ENCODE results near the gene SPATA19. TPM values are rescaled to one million over a fixed set of nuclear protein-coding genes. Genes with fewer than 3 reads are reported as not detected.

Gene SPATA19
- total and polyA plus RNA-seq, 2 of the 4 experiments (the other 2 are of a cell fraction), result not detected

DNA sequence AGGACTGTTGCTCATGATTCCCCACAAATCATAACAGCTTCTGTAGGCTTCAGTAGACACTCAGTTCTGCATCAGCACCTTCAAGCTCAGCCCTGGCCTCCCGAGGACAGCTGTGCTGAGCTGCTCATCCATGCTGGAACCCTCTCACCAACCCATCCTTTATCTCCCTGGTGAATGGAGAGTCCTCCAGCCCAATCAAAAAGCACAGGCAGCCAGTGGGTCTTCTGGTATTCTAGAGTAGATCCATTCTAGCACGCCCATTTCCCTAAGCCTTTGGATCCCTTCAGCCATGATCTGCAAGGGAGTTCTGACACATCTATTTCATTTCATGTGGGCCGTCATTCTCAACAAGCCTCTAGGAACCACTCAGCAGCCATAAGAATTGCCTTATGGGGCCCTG, 44.6 kb upstream of the SPATA19 start:
- no TSS peak for BruUV-seq (replicated peaks)
- Histone ChIP-seq H3K27me3 (ENCODE audit: control insufficient read depth, insufficient read depth, low read length) (no peaks in the 10 kb centered on the region), H3K4me2 (ENCODE audit: low read depth, low read length) (no peak overlapping the region), H3K18ac (ENCODE audit: low read depth, low read length) (no peak overlapping the region), H2BK15ac (ENCODE audit: low read depth, low read length) (no peak overlapping the region), H2BK20ac (ENCODE audit: low read depth, low read length) (no peak overlapping the region), H3K9ac (ENCODE audit: low read depth, low read length) (no peak overlapping the region), H3K56ac (ENCODE audit: extremely low read depth, insufficient read depth, low read length) (no peak overlapping the region), H2BK5ac (ENCODE audit: low read depth, low read length, poor library complexity, severe bottlenecking) (no peak overlapping the region), H2AK9ac (replicated peaks; ENCODE audit: low read depth, low read length, poor library complexity) (no peak overlapping the region), H4K20me1 (ENCODE audit: insufficient read depth, low read length) (no peaks in the 10 kb centered on the region), H4K8ac (ENCODE audit: low read depth in 2 of 2, low read length in 2 of 2) (no peak overlapping the region), H3K4me1 (ENCODE audit: control insufficient read depth, insufficient read depth, low read length) (no peaks in the 10 kb centered on the region), H2BK120ac (ENCODE audit: low read depth, low read length) (no peak overlapping the region), H3K79me1 (ENCODE audit: low read depth in 1 of 2, low read length in 2 of 2) (no peaks in the 10 kb centered on the region), H4K5ac (ENCODE audit: low read depth, low read length) (no peak overlapping the region), H3K36me3 (ENCODE audit: control insufficient read depth, insufficient read depth, low read length) (no peaks in the 10 kb centered on the region), H3K4me3 (ENCODE audit: insufficient read depth, low read depth, low read length) (no peak overlapping the region), H3K9me1 (ENCODE audit: insufficient read depth, low read length) (no peaks in the 10 kb centered on the region), H2AFZ (replicated peaks; ENCODE audit: low read length, poor library complexity) (no peak overlapping the region), H3K4ac (ENCODE audit: low read depth, low read length) (no peak overlapping the region), H3K23ac (ENCODE audit: low read depth, low read length) (no peak overlapping the region), H4K91ac (ENCODE audit: insufficient read depth, low read depth, low read length) (no peak overlapping the region), H3K27ac (ENCODE audit: insufficient read depth, low read length) (no peak overlapping the region), H2AK5ac (ENCODE audit: low read depth, low read length) (no peak overlapping the region), H3K14ac (replicated peaks; ENCODE audit: low read depth, low read length) (no peak overlapping the region), H3K9me3 (ENCODE audit: control insufficient read depth, insufficient read depth, low read length) (peaks cover 40% of the 10 kb centered on the region)
- ATAC-seq (ENCODE audit: low read depth) (no peak), DNase-seq (no peak)
- ChIA-PET CTCF (no interaction called here), POLR2A (ENCODE audit: unreplicated experiment) (no interaction called here)
- dilution Hi-C loops (cut with HindIII; ENCODE audit: low sequenced_read_pairs, unreplicated experiment) (no loop called here), in situ Hi-C loops (cut with MboI; ENCODE audit: low sequenced_read_pairs) (no loop called here), intact Hi-C loops (cut with micrococcal nuclease) (no loop called here)
- no peak for TF ChIP-seq RCOR1 (IDR thresholded peaks at IDR 0.05; ENCODE audit: insufficient replicate concordance, low read length)
- TF ChIP-seq FOS (IDR thresholded peaks at IDR 0.05; ENCODE audit: low read depth, low read length), result no peak
- no peak for TF ChIP-seq BHLHE40 (IDR thresholded peaks at IDR 0.05; ENCODE audit: low read depth, low read length)
- TF ChIP-seq MAZ (IDR thresholded peaks at IDR 0.05; ENCODE audit: borderline replicate concordance, low read depth, low read length), result no peak
- TF ChIP-seq MXI1 (IDR thresholded peaks at IDR 0.05; ENCODE audit: borderline replicate concordance, low read depth, low read length), result no peak
- no peak for TF ChIP-seq SMC3 (IDR thresholded peaks at IDR 0.05; ENCODE audit: low read depth, low read length)
- TF ChIP-seq CEBPB (IDR thresholded peaks at IDR 0.05; ENCODE audit: low read depth, low read length), result no peak
- TF ChIP-seq, protein P1, sequence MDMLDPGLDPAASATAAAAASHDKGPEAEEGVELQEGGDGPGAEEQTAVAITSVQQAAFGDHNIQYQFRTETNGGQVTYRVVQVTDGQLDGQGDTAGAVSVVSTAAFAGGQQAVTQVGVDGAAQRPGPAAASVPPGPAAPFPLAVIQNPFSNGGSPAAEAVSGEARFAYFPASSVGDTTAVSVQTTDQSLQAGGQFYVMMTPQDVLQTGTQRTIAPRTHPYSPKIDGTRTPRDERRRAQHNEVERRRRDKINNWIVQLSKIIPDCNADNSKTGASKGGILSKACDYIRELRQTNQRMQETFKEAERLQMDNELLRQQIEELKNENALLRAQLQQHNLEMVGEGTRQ (IDR thresholded peaks at IDR 0.05; ENCODE audit: low read depth, low read length), result no peak
- no peak for TF ChIP-seq CHD1 (IDR thresholded peaks at IDR 0.05; ENCODE audit: low read depth, low read length)
- no peak for TF ChIP-seq NFE2L2 (IDR thresholded peaks at IDR 0.05; ENCODE audit: low read depth, low read length)
- TF ChIP-seq, protein P2, sequence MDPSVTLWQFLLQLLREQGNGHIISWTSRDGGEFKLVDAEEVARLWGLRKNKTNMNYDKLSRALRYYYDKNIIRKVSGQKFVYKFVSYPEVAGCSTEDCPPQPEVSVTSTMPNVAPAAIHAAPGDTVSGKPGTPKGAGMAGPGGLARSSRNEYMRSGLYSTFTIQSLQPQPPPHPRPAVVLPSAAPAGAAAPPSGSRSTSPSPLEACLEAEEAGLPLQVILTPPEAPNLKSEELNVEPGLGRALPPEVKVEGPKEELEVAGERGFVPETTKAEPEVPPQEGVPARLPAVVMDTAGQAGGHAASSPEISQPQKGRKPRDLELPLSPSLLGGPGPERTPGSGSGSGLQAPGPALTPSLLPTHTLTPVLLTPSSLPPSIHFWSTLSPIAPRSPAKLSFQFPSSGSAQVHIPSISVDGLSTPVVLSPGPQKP (IDR thresholded peaks at IDR 0.05; ENCODE audit: borderline replicate concordance, low read depth, low read length), result no peak
- whole genome bisulfite sequencing, 2 experiments (ENCODE audit: extremely low coverage in 2 of 2, insufficient read length in 1 of 2), result 86% methylated on average over 1 of the region's 3 CpGs; no CpG with 5 or more reads in 1 of the 2 experiments
